Neural cell (in vitro differentiated cells): ENCODE data around the gene CD47.

Experiments used
- CTCF ChIP-seq: fragments of 450-650 bp; IDR thresholded peaks from 2 replicates; pipeline ENCODE4 v1.5.1; 2014; ENCODE audit warnings: antibody characterized with exemption, mild to moderate bottlenecking, moderate library complexity; ENCODE audit not compliant: poor library complexity, severe bottlenecking
- EP300 ChIP-seq: fragments of 450-650 bp; conservative IDR thresholded peaks from 2 replicates; pipeline ENCODE4 v1.6.1; 2014; ENCODE audit warnings: antibody characterized with exemption, mild to moderate bottlenecking, moderate library complexity; ENCODE audit not compliant: poor library complexity, severe bottlenecking
- EZH2 ChIP-seq: fragments of 200-600, 300-800 bp; shearing (Covaris generic), sonication (generic); IDR thresholded peaks from 2 replicates; pipeline ENCODE4 v1.6.1; 2014; ENCODE audit warnings: antibody characterized with exemption, low read length, borderline replicate concordance, mild to moderate bottlenecking; ENCODE audit not compliant: insufficient read depth, poor library complexity, severe bottlenecking
- MXI1 ChIP-seq: fragments of 450-650 bp; conservative IDR thresholded peaks from 2 replicates; pipeline ENCODE4 v1.6.1; 2014; ENCODE audit warnings: antibody characterized with exemption, mild to moderate bottlenecking; ENCODE audit not compliant: poor library complexity, severe bottlenecking
- POLR2AphosphoS5 ChIP-seq: IDR thresholded peaks from 2 replicates; pipeline ENCODE4 v1.6.1; 2012
- RAD21 ChIP-seq: fragments of 450-650 bp; conservative IDR thresholded peaks from 2 replicates; pipeline ENCODE4 v1.6.1; 2014; ENCODE audit warnings: antibody characterized with exemption, mild to moderate bottlenecking, moderate library complexity
- REST ChIP-seq: IDR thresholded peaks from 2 replicates; pipeline ENCODE4 v1.6.1; 2012; ENCODE audit warnings: borderline replicate concordance
- SMC3 ChIP-seq: fragments of 450-650 bp; conservative IDR thresholded peaks from 2 replicates; pipeline ENCODE4 v1.6.1; 2014; ENCODE audit warnings: antibody characterized with exemption, mild to moderate bottlenecking, moderate library complexity; ENCODE audit not compliant: poor library complexity
- TAF1 ChIP-seq: IDR thresholded peaks from 2 replicates; pipeline ENCODE4 v1.6.1; 2012; ENCODE audit warnings: low read depth

DNA sequence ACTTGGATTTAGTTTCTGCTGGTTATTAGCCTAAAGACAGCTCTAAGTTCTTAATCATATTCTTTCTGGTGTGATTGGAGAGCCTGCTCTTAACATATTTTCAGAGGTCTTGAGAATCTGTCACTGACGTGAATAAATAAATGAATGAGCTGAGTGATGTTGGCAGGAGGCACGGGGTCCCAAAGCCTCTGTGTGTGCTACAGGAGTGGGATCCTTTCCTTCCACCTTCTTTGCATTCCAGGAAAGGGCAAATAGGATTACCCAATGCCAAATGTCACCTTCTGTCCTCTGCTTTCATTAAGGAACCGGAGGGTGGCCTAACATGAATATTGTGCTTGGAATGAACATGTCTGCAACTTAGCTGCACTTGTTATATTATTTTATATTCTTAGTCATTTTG lies 53.1 kb downstream of the CD47 start:
- TF ChIP-seq CTCF (no peak), EP300 (no peak), POLR2AphosphoS5 (no peak), TAF1 (no peak), EZH2 (no peak), REST (no peak), RAD21 (no peak), SMC3 (no peak), MXI1 (no peak)
